GM12878 (cell line): ENCODE measurements around the gene REEP1. TPM values are rescaled to one million over a fixed set of nuclear protein-coding genes. Genes with fewer than 3 reads are reported as not detected.

Experiments used
- ATAC-seq: fragments of 200-7000 bp; cut with Tn5 transposase; 3 replicates; pipeline ENCODE4 v1.9.1; 2020; ENCODE audit warnings: mild to moderate bottlenecking, moderate library complexity
- BruUV-seq: library from RNA; stranded (reverse); fragments of 400-500 nt; replicated peaks from 2 replicates; lab custom pipeline; 2021; lab: Mats Ljungman, UMichigan
- CTCF ChIA-PET: fragments of 300-600 bp; sonication (Branson Sonifier 250); formaldehyde crosslinking; extraction: SDS; loops from one replicate; lab custom pipeline; 2021; ENCODE audit warnings: inconsistent platforms; lab: Yijun Ruan, JAX
- POLR2A ChIA-PET: fragments of 350-600 bp; formaldehyde crosslinking; extraction: SDS; loops from one replicate; lab custom pipeline; 2021; ENCODE audit warnings: inconsistent platforms; lab: Charles Lee
- RAD21 ChIA-PET: fragments of 300-600 bp; sonication (Branson Sonifier 250); formaldehyde crosslinking; loops from one replicate; lab custom pipeline; 2023; ENCODE audit warnings: antibody characterized with exemption; ENCODE audit not compliant: unreplicated experiment; lab: Charles Lee
- SMC1A ChIA-PET: fragments of 300-600 bp; sonication (Branson Sonifier 250); formaldehyde crosslinking; loops from one replicate; lab custom pipeline; 2023; ENCODE audit not compliant: unreplicated experiment, uncharacterized antibody; lab: Charles Lee
- DNase-seq: peaks from one replicate; pipeline ENCODE4 v3.0.0-alpha.2; 2011; ENCODE audit warnings: low read depth, low spot score
- FAIRE-seq: peaks from 3 replicates; lab custom pipeline; 2011; peaks lifted over from hg19 to GRCh38; lab: Jason Lieb, UNC
- H2AFZ ChIP-seq: 2 replicates; pipeline ENCODE4 v1.6.0; 2011; ENCODE audit warnings: low read depth, low read length, control low read depth; ENCODE audit not compliant: control insufficient read depth
- H3K27ac ChIP-seq: 2 replicates; pipeline ENCODE4 v1.5.1; 2011; ENCODE audit warnings: control low read depth; ENCODE audit not compliant: control insufficient read depth, insufficient read depth
- H3K27me3 ChIP-seq, 2 experiments: replicated peaks in 1 of 2; 2 replicates each; pipeline versions ENCODE4 v1.6.0 to v1.6.1; 2011; ENCODE audit warnings: low read length in 1 of 2; ENCODE audit not compliant: control insufficient read depth in 2 of 2, insufficient read depth in 2 of 2
- H3K36me3 ChIP-seq, 2 experiments: 2 replicates each; pipeline ENCODE4 v1.5.1; 2011; ENCODE audit warnings: low read length in 1 of 2; ENCODE audit not compliant: control insufficient read depth in 2 of 2, insufficient read depth in 2 of 2
- H3K4me1 ChIP-seq: 2 replicates; pipeline ENCODE4 v1.6.1; 2011; ENCODE audit warnings: mild to moderate bottlenecking, low read length, moderate library complexity, mixed read lengths; ENCODE audit not compliant: control insufficient read depth, insufficient read depth
- H3K4me2 ChIP-seq: 2 replicates; pipeline ENCODE4 v1.6.0; 2011; ENCODE audit warnings: control low read depth; ENCODE audit not compliant: control insufficient read depth, insufficient read depth
- H3K4me3 ChIP-seq: fragments of 200-600 bp; sonication (generic); 2 replicates; pipeline ENCODE4 v1.5.1; 2016
- H3K79me2 ChIP-seq: 2 replicates; pipeline ENCODE4 v1.6.0; 2011; ENCODE audit warnings: low read length; ENCODE audit not compliant: control insufficient read depth, insufficient read depth
- H3K9ac ChIP-seq: 2 replicates; pipeline ENCODE4 v1.8.0; 2011; ENCODE audit warnings: low read length, control low read depth, mixed read lengths; ENCODE audit not compliant: control insufficient read depth, insufficient read depth
- H3K9me3 ChIP-seq: replicated peaks from 3 replicates; pipeline ENCODE4 v1.5.1; 2011; ENCODE audit warnings: mild to moderate bottlenecking, low read length; ENCODE audit not compliant: control insufficient read depth, insufficient read depth
- H4K20me1 ChIP-seq: 2 replicates; pipeline ENCODE4 v1.6.0; 2011; ENCODE audit not compliant: control insufficient read depth, insufficient read depth
- BACH1 ChIP-seq: fragments of 450-650 bp; IDR thresholded peaks from 2 replicates; pipeline ENCODE4 v1.6.1; 2017; ENCODE audit warnings: mild to moderate bottlenecking, borderline replicate concordance
- BRCA1 ChIP-seq: IDR thresholded peaks from 2 replicates; pipeline ENCODE4 v1.6.1; 2011; ENCODE audit warnings: low read depth, low read length, improper control_type of control experiment
- CEBPB ChIP-seq, 2 experiments: fragments of 150-350 bp in 1 of 2; IDR thresholded peaks; 2 replicates each; pipeline ENCODE4 v1.6.1; 2012 to 2014; ENCODE audit warnings: low read depth in 2 of 2, low read length in 2 of 2, borderline replicate concordance in 1 of 2, inconsistent platforms in 1 of 2
- HDAC2 ChIP-seq: fragments of 200-600 bp; sonication (generic); IDR thresholded peaks from 2 replicates; pipeline ENCODE4 v1.6.1; 2017
- JUND ChIP-seq: IDR thresholded peaks from 2 replicates; pipeline ENCODE4 v1.6.1; 2012; ENCODE audit warnings: low read depth, mild to moderate bottlenecking, low read length, improper control_type of control experiment, moderate library complexity
- NFYB ChIP-seq: IDR thresholded peaks from 2 replicates; pipeline ENCODE4 v1.6.1; 2011; ENCODE audit warnings: low read depth, mild to moderate bottlenecking, low read length, improper control_type of control experiment, moderate library complexity; ENCODE audit not compliant: insufficient read depth
- NR2F1 ChIP-seq: fragments of 450-650 bp; conservative IDR thresholded peaks from 2 replicates; pipeline ENCODE4 v1.6.1; 2017; ENCODE audit warnings: mild to moderate bottlenecking
- SREBF1 ChIP-seq: IDR thresholded peaks from 2 replicates; pipeline ENCODE4 v1.6.1; 2012; ENCODE audit warnings: mild to moderate bottlenecking, low read length
- YBX1 ChIP-seq: fragments of 450-650 bp; IDR thresholded peaks from 2 replicates; pipeline ENCODE4 v1.6.1; 2016; ENCODE audit warnings: antibody characterized with exemption
- ZNF592 ChIP-seq: fragments of 450-650 bp; IDR thresholded peaks from 2 replicates; pipeline ENCODE4 v1.6.1; 2017; ENCODE audit warnings: mild to moderate bottlenecking, moderate library complexity
- in situ Hi-C: fragments of 300-500 bp; cut with MboI; formaldehyde crosslinking; loops from 9 replicates; pipeline ENCODE4 v1.14.3; 2018; ENCODE audit warnings: mixed read lengths
- intact Hi-C: fragments of 100-400 bp; cut with micrococcal nuclease; formaldehyde crosslinking; loops from one replicate; pipeline ENCODE4 v1.14.2; 2022; ENCODE audit not compliant: unreplicated experiment
- polyA plus RNA-seq, 11 experiments: library from polyadenylated mRNA; depleted of rRNA in 4 of 11; unstranded in 6 of 11; stranded (reverse) in 5 of 11; fragments of >200 nt; fragmentation: Nextera tagmentation in 4 of 11; fragmentation: Illumina TruSeq in 1 of 11; extraction: Ambion mirVana in 4 of 11; extraction: Trizol in 1 of 11; gene quantifications; 1 replicate in 1 of 11; 2 replicates in 10 of 11; pipeline versions ENCODE4 v1.2.1 to v1.2.3, GENCODE V29; 2011 to 2016; ENCODE audit warnings: inconsistent platforms in 2 of 11, missing spikeins in 2 of 11, low read depth in 1 of 11
- total RNA-seq, 4 experiments: library from RNA; depleted of rRNA in 3 of 4; stranded (reverse); fragments of >200 nt in 3 of 4; fragmentation: Illumina TruSeq in 1 of 4; extraction: Trizol in 1 of 4; gene quantifications; 2 replicates each; pipeline versions ENCODE4 v1.2.1 to v1.2.3, GENCODE V29; 2013 to 2021
- TF ChIP-seq, protein P1 (sequence below): fragments of 150-350 bp; IDR thresholded peaks from 2 replicates; pipeline ENCODE4 v1.6.1; 2016; ENCODE audit warnings: low read depth, low read length
- TF ChIP-seq, protein P2 (sequence below): IDR thresholded peaks from 2 replicates; pipeline ENCODE4 v1.6.1; 2012; ENCODE audit warnings: improper control_type of control experiment, low read depth, low read length; ENCODE audit not compliant: insufficient replicate concordance

REEP1 gene
- total and polyA plus RNA-seq, 10 of the 15 experiments (the other 5 are each of a cell fraction or from before 2014, with no cell fraction given) = 0.02 to 0.30 (median 0.09) TPM; not detected in 1

- no peak overlapping the region for H2AFZ ChIP-seq
- H3K27me3 ChIP-seq = no peaks in the 10 kb centered on the region
- no peak overlapping the region for H3K4me3 ChIP-seq
- no peak overlapping the region for H3K4me2 ChIP-seq
- SMC1A ChIA-PET = interaction anchor here (0.8 to 3.2 kb wide), 6 partner anchors 8 to 146 kb away, joined by 3 to 11 read pairs (median 4); no protein-coding TSS in a partner anchor
- RAD21 ChIA-PET = interaction anchor here (1.0 to 5.5 kb wide), 6 partner anchors 8 to 146 kb away, joined by 3 to 54 read pairs (median 4); no protein-coding TSS in a partner anchor
- H3K9me3 ChIP-seq = no peaks in the 10 kb centered on the region
- DNase-seq = no peak
- intact Hi-C loops = loop anchor here (5.0 kb wide), 1 partner anchor 65 kb away; no protein-coding TSS in a partner anchor
- in situ Hi-C loops = no loop called here
- TF ChIP-seq NR2F1 (no peak), JUND (no peak), SREBF1 (no peak), HDAC2 (no peak), BRCA1 (no peak), BACH1 (no peak), CEBPB (IDR thresholded peaks at IDR 0.05; ENCODE audit: borderline replicate concordance in 1 of 2, low read depth in 2 of 2, low read length in 2 of 2) (no peak), NFYB (no peak), YBX1 (no peak), ZNF592 (no peak)
- TF ChIP-seq, protein P1, sequence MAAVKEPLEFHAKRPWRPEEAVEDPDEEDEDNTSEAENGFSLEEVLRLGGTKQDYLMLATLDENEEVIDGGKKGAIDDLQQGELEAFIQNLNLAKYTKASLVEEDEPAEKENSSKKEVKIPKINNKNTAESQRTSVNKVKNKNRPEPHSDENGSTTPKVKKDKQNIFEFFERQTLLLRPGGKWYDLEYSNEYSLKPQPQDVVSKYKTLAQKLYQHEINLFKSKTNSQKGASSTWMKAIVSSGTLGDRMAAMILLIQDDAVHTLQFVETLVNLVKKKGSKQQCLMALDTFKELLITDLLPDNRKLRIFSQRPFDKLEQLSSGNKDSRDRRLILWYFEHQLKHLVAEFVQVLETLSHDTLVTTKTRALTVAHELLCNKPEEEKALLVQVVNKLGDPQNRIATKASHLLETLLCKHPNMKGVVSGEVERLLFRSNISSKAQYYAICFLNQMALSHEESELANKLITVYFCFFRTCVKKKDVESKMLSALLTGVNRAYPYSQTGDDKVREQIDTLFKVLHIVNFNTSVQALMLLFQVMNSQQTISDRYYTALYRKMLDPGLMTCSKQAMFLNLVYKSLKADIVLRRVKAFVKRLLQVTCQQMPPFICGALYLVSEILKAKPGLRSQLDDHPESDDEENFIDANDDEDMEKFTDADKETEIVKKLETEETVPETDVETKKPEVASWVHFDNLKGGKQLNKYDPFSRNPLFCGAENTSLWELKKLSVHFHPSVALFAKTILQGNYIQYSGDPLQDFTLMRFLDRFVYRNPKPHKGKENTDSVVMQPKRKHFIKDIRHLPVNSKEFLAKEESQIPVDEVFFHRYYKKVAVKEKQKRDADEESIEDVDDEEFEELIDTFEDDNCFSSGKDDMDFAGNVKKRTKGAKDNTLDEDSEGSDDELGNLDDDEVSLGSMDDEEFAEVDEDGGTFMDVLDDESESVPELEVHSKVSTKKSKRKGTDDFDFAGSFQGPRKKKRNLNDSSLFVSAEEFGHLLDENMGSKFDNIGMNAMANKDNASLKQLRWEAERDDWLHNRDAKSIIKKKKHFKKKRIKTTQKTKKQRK = no peak
- TF ChIP-seq, protein P2, sequence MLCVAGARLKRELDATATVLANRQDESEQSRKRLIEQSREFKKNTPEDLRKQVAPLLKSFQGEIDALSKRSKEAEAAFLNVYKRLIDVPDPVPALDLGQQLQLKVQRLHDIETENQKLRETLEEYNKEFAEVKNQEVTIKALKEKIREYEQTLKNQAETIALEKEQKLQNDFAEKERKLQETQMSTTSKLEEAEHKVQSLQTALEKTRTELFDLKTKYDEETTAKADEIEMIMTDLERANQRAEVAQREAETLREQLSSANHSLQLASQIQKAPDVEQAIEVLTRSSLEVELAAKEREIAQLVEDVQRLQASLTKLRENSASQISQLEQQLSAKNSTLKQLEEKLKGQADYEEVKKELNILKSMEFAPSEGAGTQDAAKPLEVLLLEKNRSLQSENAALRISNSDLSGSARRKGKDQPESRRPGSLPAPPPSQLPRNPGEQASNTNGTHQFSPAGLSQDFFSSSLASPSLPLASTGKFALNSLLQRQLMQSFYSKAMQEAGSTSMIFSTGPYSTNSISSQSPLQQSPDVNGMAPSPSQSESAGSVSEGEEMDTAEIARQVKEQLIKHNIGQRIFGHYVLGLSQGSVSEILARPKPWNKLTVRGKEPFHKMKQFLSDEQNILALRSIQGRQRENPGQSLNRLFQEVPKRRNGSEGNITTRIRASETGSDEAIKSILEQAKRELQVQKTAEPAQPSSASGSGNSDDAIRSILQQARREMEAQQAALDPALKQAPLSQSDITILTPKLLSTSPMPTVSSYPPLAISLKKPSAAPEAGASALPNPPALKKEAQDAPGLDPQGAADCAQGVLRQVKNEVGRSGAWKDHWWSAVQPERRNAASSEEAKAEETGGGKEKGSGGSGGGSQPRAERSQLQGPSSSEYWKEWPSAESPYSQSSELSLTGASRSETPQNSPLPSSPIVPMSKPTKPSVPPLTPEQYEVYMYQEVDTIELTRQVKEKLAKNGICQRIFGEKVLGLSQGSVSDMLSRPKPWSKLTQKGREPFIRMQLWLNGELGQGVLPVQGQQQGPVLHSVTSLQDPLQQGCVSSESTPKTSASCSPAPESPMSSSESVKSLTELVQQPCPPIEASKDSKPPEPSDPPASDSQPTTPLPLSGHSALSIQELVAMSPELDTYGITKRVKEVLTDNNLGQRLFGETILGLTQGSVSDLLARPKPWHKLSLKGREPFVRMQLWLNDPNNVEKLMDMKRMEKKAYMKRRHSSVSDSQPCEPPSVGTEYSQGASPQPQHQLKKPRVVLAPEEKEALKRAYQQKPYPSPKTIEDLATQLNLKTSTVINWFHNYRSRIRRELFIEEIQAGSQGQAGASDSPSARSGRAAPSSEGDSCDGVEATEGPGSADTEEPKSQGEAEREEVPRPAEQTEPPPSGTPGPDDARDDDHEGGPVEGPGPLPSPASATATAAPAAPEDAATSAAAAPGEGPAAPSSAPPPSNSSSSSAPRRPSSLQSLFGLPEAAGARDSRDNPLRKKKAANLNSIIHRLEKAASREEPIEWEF = no peak
- TF ChIP-seq, all 136 proteins: peak for 0
- ChIA-PET POLR2A (no interaction called here), CTCF (interaction anchor here (0.6 to 11.7 kb wide), 8 partner anchors 10 to 154 kb away, joined by 3 to 232 read pairs (median 4); no protein-coding TSS in a partner anchor)
- H3K79me2 ChIP-seq = no peaks in the 10 kb centered on the region
- no peak overlapping the region for H3K9ac ChIP-seq
- H3K36me3 ChIP-seq = no peaks in the 10 kb centered on the region
- no TSS peak for BruUV-seq
- FAIRE-seq = no peak
- no peak for ATAC-seq
- H3K4me1 ChIP-seq = no peaks in the 10 kb centered on the region
- H4K20me1 ChIP-seq = no peaks in the 10 kb centered on the region
- no peak overlapping the region for H3K27ac ChIP-seq
These were observed 30.0 kb upstream of the REEP1 start for GRCh38 chr2:86367499-86367777.
